Neuronal stem cell (in vitro differentiated cells): ENCODE data around the gene SLC6A6.

Source experiments
- DNase-seq: peaks from one replicate; pipeline ENCODE4 v3.0.0-alpha.2; 2013; ENCODE audit warnings: low spot score
- H2AFZ ChIP-seq: one replicate; pipeline ENCODE4 v1.6.1; 2013; ENCODE audit warnings: mild to moderate bottlenecking, low read length, inconsistent platforms
- H2AK5ac ChIP-seq: 2 replicates; pipeline ENCODE4 v1.6.1; 2013; ENCODE audit warnings: low read depth, mild to moderate bottlenecking, inconsistent platforms, low read length, moderate library complexity, mixed read lengths
- H2BK120ac ChIP-seq: 2 replicates; pipeline ENCODE4 v1.6.1; 2013; ENCODE audit warnings: low read depth, mild to moderate bottlenecking, inconsistent platforms, low read length, moderate library complexity, mixed read lengths
- H2BK12ac ChIP-seq: one replicate; pipeline ENCODE4 v1.6.1; 2013; ENCODE audit warnings: low read length, inconsistent platforms
- H2BK15ac ChIP-seq: 2 replicates; pipeline ENCODE4 v1.6.1; 2013; ENCODE audit warnings: mild to moderate bottlenecking, low read length, inconsistent platforms, mixed read lengths
- H2BK5ac ChIP-seq: one replicate; pipeline ENCODE4 v1.6.1; 2013; ENCODE audit warnings: inconsistent platforms, mild to moderate bottlenecking, low read length, moderate library complexity
- H3K14ac ChIP-seq: one replicate; pipeline ENCODE4 v1.6.1; 2013; ENCODE audit warnings: low read length, inconsistent platforms
- H3K18ac ChIP-seq: 2 replicates; pipeline ENCODE4 v1.6.1; 2013; ENCODE audit warnings: low read length, inconsistent platforms
- H3K23ac ChIP-seq: 2 replicates; pipeline ENCODE4 v1.6.1; 2013; ENCODE audit warnings: low read depth, mild to moderate bottlenecking, mixed read lengths, low read length, inconsistent platforms; ENCODE audit not compliant: poor library complexity
- H3K27ac ChIP-seq: replicated peaks from 3 replicates; pipeline ENCODE4 v1.5.1; 2013; ENCODE audit warnings: low read length, inconsistent platforms
- H3K27me3 ChIP-seq, 3 experiments: 2 replicates each; pipeline ENCODE4 v1.6.1; 2013; ENCODE audit warnings: low read length in 3 of 3, mild to moderate bottlenecking in 2 of 3, inconsistent platforms in 1 of 3, low read depth in 1 of 3, mixed read lengths in 1 of 3, moderate library complexity in 1 of 3; ENCODE audit not compliant: control insufficient read depth in 3 of 3, insufficient read depth in 3 of 3
- H3K36me3 ChIP-seq, 2 donors: replicated peaks in 1 of 2; 2 replicates each; pipeline ENCODE4 v1.6.1; 2013; ENCODE audit warnings: low read length in 2 of 2; ENCODE audit not compliant: control insufficient read depth in 2 of 2, insufficient read depth in 2 of 2
- H3K4ac ChIP-seq: 2 replicates; pipeline ENCODE4 v1.6.1; 2013; ENCODE audit warnings: inconsistent platforms, mild to moderate bottlenecking, low read length, moderate library complexity
- H3K4me1 ChIP-seq, 2 donors: 1 replicate in 1 of 2; 2 replicates in 1 of 2; pipeline ENCODE4 v1.6.1; 2013; ENCODE audit warnings: low read length in 2 of 2, low read depth in 1 of 2; ENCODE audit not compliant: control insufficient read depth in 2 of 2, insufficient read depth in 1 of 2
- H3K4me2 ChIP-seq: one replicate; pipeline ENCODE4 v1.6.1; 2013; ENCODE audit warnings: mild to moderate bottlenecking, low read length, inconsistent platforms; ENCODE audit not compliant: insufficient read depth, poor library complexity, severe bottlenecking
- H3K4me3 ChIP-seq, 2 donors: 2 replicates each; pipeline ENCODE4 v1.5.1; 2013; ENCODE audit warnings: low read length in 2 of 2, mild to moderate bottlenecking in 2 of 2, inconsistent platforms in 1 of 2, moderate library complexity in 1 of 2
- H3K79me1 ChIP-seq: one replicate; pipeline ENCODE4 v1.6.1; 2013; ENCODE audit warnings: low read depth, mild to moderate bottlenecking, inconsistent platforms, low read length, moderate library complexity
- H3K9ac ChIP-seq: one replicate; pipeline ENCODE4 v1.6.1; 2013; ENCODE audit warnings: mild to moderate bottlenecking, low read depth, low read length, inconsistent platforms; ENCODE audit not compliant: poor library complexity
- H3K9me3 ChIP-seq, 2 donors: replicated peaks in 1 of 2; 2 replicates each; pipeline versions ENCODE3 to v1.6.1; 2013; ENCODE audit warnings: low read length in 2 of 2, mild to moderate bottlenecking in 2 of 2, inconsistent platforms in 1 of 2, low read depth in 1 of 2, mixed read lengths in 1 of 2, moderate library complexity in 1 of 2; ENCODE audit not compliant: control insufficient read depth in 2 of 2, insufficient read depth in 1 of 2
- H4K8ac ChIP-seq: one replicate; pipeline ENCODE4 v1.6.1; 2013; ENCODE audit warnings: low read depth, mild to moderate bottlenecking, inconsistent platforms, low read length, moderate library complexity
- H4K91ac ChIP-seq: one replicate; pipeline ENCODE4 v1.6.1; 2013; ENCODE audit warnings: low read length, low read depth, mild to moderate bottlenecking, inconsistent platforms; ENCODE audit not compliant: poor library complexity
- WGBS, 2 donors: extraction: QIAGEN DNeasy Blood & Tissue Kit; methylation state at CpG; one replicate each; pipeline ENCODE4 v1.1.7; 2013; ENCODE audit warnings: missing lambda C conversion rate in 2 of 2, mixed read lengths in 1 of 2; ENCODE audit not compliant: insufficient read length in 2 of 2, insufficient replicate concordance in 1 of 2; ENCODE audit errors: extremely low coverage in 2 of 2; 5-methylcytosine and 5-hydroxymethylcytosine counted together

Gene SLC6A6

DNA sequence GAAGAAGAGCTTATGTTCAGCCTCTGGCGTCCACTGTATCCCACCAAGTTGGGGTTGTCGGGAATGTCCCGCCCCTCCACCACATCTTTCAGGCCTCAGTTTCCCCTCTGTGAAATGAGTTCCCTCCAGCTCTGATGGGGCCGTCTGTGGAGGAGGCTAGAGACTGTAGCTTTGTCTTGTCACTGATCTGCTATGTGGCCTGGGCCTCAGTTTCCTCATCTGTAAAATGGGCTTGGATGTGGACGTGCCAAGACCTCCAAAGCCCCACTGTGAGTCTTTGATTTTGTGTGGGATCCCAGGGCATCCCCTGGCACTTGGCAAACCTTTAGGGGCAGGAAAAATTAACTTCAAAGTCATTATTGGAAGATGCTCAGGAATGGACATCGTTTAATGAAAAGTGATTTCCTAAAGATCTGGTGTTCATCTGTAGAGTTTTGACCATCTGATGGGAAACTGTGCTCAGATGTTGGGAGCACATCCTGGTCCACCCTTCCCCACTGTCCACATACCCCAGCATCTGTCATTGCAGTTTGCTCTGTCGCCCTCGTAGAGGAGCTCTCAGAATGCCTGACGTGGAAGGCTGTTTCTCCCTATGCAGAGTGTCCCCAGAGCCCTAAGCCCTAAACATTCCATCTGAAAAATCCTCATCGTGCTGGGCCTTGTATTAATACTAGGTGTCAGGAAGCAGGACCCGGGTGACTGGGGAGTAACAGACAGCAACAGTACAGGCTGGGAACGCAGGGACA lies 28.5 kb downstream of the SLC6A6 start:
- H3K27me3 ChIP-seq, result no peaks in the 10 kb centered on the region
- H3K4ac ChIP-seq, result no peak overlapping the region
- no peak overlapping the region for H4K8ac ChIP-seq
- no peak overlapping the region for H2BK5ac ChIP-seq
- WGBS, 2 donors, result no CpG with 5 or more reads among the region's 12 CpGs
- no peak overlapping the region for H4K91ac ChIP-seq
- no peak overlapping the region for H3K27ac ChIP-seq
- no peak overlapping the region for H3K4me3 ChIP-seq
- no peak overlapping the region for H2AFZ ChIP-seq
- peaks cover 0 to 4% of the 10 kb centered on the region in 2 donors for H3K36me3 ChIP-seq
- H2AK5ac ChIP-seq, result peak overlapping the region; percentile 57
- no peak overlapping the region for H2BK120ac ChIP-seq
- peak overlapping the region; percentile 50 for H3K9ac ChIP-seq
- no peak for DNase-seq
- H3K79me1 ChIP-seq, result peaks cover 2% of the 10 kb centered on the region
- no peak overlapping the region for H2BK12ac ChIP-seq
- peak overlapping the region; percentile 69 for H3K18ac ChIP-seq
- no peak overlapping the region for H2BK15ac ChIP-seq
- H3K4me2 ChIP-seq, result no peak overlapping the region
- H3K14ac ChIP-seq, result no peak overlapping the region
- H3K4me1 ChIP-seq, result peaks cover 22 to 39% of the 10 kb centered on the region in 2 donors
- H3K9me3 ChIP-seq, result no peaks in the 10 kb centered on the region
- peak overlapping the region; percentile 2 for H3K23ac ChIP-seq

DNA sequence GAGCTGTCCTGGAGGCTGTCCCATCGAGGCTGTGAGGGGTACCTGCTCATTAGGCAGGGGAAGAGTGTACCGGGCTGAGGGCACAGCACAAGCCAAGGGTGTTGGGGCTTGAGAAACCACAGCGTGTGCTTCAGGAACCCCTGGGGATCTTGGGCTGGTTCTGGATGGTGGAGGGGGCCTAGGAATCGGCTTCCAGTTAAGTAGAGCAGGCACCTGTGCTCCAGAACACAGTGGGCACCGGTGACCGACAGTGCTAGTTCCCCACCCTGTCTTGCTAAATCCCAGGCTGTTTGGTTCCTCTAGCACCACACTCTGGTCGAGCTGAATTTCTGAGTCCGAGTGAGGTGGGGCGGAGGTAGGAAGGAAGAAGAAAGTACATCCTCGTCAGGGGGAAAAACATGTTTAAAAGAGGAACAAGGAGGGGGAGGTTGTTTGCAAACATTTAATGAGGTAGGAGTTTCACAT lies 29.1 kb downstream of the SLC6A6 start:
- Histone ChIP-seq H3K9me3 (no peaks in the 10 kb centered on the region), H4K91ac (no peak overlapping the region), H2AFZ (no peak overlapping the region), H3K4me1 (peaks cover 22 to 35% of the 10 kb centered on the region in 2 donors), H2AK5ac (no peak overlapping the region), H2BK12ac (no peak overlapping the region), H3K14ac (no peak overlapping the region), H3K27me3 (no peaks in the 10 kb centered on the region), H4K8ac (no peak overlapping the region), H3K4me3 (no peak overlapping the region), H3K9ac (peak overlapping the region; percentile 50), H3K4ac (no peak overlapping the region), H2BK5ac (no peak overlapping the region), H3K27ac (peak overlapping the region; percentile 8), H3K18ac (peak overlapping the region; percentile 69), H2BK120ac (no peak overlapping the region), H3K79me1 (peaks cover 2% of the 10 kb centered on the region), H2BK15ac (no peak overlapping the region), H3K36me3 (peaks cover 0 to 4% of the 10 kb centered on the region in 2 donors), H3K23ac (peak overlapping the region; percentile 2), H3K4me2 (no peak overlapping the region)
- no CpG with 5 or more reads among the region's 10 CpGs for WGBS, 2 donors
- no peak for DNase-seq

DNA sequence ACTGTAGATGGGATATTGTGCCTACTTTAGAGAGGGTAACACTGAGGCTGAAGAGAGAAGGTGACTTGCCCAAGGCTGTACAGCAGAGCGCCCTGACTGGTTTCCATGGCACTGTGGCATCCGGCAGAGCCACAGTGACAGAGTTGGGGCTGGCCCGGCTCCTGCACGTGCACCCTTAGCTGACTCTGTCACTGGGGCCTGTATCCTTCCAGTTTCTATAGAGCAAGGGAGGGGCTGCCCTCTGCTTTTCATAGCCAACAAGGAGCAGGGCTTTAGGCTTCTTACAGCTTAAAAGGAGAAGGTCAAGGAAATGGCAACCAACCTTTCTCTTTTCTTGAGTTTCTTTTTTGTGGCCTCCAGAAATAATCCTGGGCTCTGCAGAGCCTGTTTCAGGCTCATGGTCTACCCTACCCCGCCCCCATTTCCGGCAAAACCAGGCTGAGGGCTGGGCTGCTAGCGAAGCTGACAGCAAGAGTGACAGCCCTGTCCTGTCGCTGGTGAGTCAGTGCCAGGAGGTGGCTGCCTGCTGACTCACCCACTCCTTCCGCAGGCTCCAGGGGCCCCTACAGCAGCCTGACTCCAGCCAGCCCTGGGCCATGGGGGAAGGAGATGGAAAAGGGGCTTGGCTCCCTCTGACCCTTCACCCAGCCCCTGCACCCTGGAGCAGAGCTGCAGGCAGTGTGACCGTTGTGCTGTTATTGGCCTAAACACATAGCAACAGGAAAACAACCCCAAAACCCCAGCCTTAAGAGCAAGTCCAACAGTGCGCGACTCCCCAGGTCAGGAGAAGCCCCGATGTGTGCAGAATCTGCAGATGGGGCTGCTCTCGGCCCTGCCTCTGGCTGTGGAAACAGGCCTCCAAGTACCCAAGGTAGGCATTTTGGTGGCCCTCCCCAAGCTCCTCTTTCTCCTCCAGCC lies 29.8 kb downstream of the SLC6A6 start:
- Histone ChIP-seq H4K91ac (no peak overlapping the region), H3K23ac (peak overlapping the region; percentile 45), H2BK15ac (no peak overlapping the region), H2BK5ac (no peak overlapping the region), H3K18ac (peak overlapping the region; percentile 59), H3K79me1 (peaks cover 2% of the 10 kb centered on the region), H3K9me3 (no peaks in the 10 kb centered on the region), H3K9ac (no peak overlapping the region), H3K36me3 (no peaks in the 10 kb centered on the region), H3K14ac (no peak overlapping the region), H3K4me3 (no peak overlapping the region), H3K4me1 (peaks cover 22 to 35% of the 10 kb centered on the region in 2 donors), H2AK5ac (peak overlapping the region; percentile 14), H2BK120ac (peak overlapping the region; percentile 48), H2AFZ (peak overlapping the region; percentile 36), H2BK12ac (no peak overlapping the region), H3K27ac (peak overlapping the region; percentile 8), H3K4ac (no peak overlapping the region), H3K4me2 (no peak overlapping the region), H3K27me3 (no peaks in the 10 kb centered on the region), H4K8ac (no peak overlapping the region)
- no CpG with 5 or more reads among the region's 14 CpGs for WGBS, 2 donors
- DNase-seq, result no peak

DNA sequence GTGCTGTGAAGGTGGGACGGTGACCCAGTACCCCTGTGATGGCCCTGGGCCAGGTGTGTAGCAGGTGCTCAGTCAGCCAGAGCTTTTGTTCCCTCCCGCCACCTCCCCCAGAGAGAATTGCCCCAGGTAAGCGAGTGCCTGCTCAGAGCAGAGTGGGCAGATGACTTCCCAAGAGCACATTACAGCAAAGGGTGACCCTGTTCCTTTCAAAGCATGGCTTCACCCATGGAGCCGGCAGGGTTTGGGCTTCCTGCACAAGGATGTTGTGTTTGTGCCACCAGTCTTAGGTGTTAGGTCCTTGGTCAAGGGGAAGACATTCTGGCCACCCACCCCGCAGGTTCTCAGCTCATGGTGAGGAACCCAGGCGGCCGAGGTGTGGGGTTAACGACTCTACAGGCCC lies 30.7 kb downstream of the SLC6A6 start:
- Histone ChIP-seq H2BK15ac (no peak overlapping the region), H3K18ac (no peak overlapping the region), H2BK120ac (no peak overlapping the region), H4K8ac (no peak overlapping the region), H3K4me3 (no peak overlapping the region), H4K91ac (no peak overlapping the region), H3K14ac (no peak overlapping the region), H3K9ac (no peak overlapping the region), H3K4me2 (no peak overlapping the region), H3K4me1 (peaks cover 22 to 35% of the 10 kb centered on the region in 2 donors), H3K23ac (no peak overlapping the region), H3K79me1 (peaks cover 2% of the 10 kb centered on the region), H3K4ac (no peak overlapping the region), H2BK12ac (no peak overlapping the region), H3K9me3 (no peaks in the 10 kb centered on the region), H2AK5ac (no peak overlapping the region), H3K27ac (no peak overlapping the region), H3K36me3 (no peaks in the 10 kb centered on the region), H2AFZ (no peak overlapping the region), H2BK5ac (no peak overlapping the region), H3K27me3 (no peaks in the 10 kb centered on the region)
- no peak for DNase-seq
- no CpG with 5 or more reads among the region's 8 CpGs for WGBS, 2 donors
